Activated CD4-positive, alpha-beta memory T cell treated with anti-CD3 and anti-CD28 coated beads for 36 hours (primary cell): Measurements from ENCODE around the gene NAALADL2. TPM values are rescaled to one million over a fixed set of nuclear protein-coding genes. Genes with fewer than 3 reads are reported as not detected.

Experiments
- CTCF ChIA-PET: fragments of 350-600 bp; sonication (Branson Sonifier 250); formaldehyde crosslinking; loops from one replicate; lab custom pipeline; 2021; ENCODE audit warnings: antibody characterized with exemption, inconsistent platforms; lab: Charles Lee
- POLR2A ChIA-PET: fragments of 350-600 bp; sonication (Branson Sonifier 250); formaldehyde crosslinking; loops from one replicate; lab custom pipeline; 2021; ENCODE audit warnings: antibody characterized with exemption; lab: Charles Lee
- DNase-seq: peaks from one replicate; pipeline ENCODE4 v3.0.0-alpha.2; 2020
- H3K27ac Mint-ChIP-seq: one replicate; pipeline ENCODE4 v1.8.0; 2021; ENCODE audit warnings: mixed read lengths
- H3K27me3 Mint-ChIP-seq: one replicate; pipeline ENCODE4 v1.8.0; 2021; ENCODE audit warnings: mixed read lengths
- H3K36me3 Mint-ChIP-seq: one replicate; pipeline ENCODE4 v1.8.0; 2021; ENCODE audit warnings: mixed read lengths
- H3K4me1 Mint-ChIP-seq: one replicate; pipeline ENCODE4 v1.8.0; 2021; ENCODE audit warnings: low read depth, mixed read lengths
- H3K4me3 Mint-ChIP-seq: one replicate; pipeline ENCODE4 v1.8.0; 2021; ENCODE audit warnings: mild to moderate bottlenecking, mixed read lengths
- H3K9me3 Mint-ChIP-seq: one replicate; pipeline ENCODE4 v1.8.0; 2021; ENCODE audit warnings: mixed read lengths
- intact Hi-C: fragments of 100-400 bp; cut with micrococcal nuclease; formaldehyde crosslinking; loops from one replicate; pipeline ENCODE4 v1.15.1; 2023
- total RNA-seq, 2 experiments: library from RNA; stranded (reverse); gene quantifications; one replicate each; pipeline ENCODE4 v1.2.3, GENCODE V29; 2021

NAALADL2 gene
- total RNA-seq, 2 experiments from 2014 or later = not detected

DNA sequence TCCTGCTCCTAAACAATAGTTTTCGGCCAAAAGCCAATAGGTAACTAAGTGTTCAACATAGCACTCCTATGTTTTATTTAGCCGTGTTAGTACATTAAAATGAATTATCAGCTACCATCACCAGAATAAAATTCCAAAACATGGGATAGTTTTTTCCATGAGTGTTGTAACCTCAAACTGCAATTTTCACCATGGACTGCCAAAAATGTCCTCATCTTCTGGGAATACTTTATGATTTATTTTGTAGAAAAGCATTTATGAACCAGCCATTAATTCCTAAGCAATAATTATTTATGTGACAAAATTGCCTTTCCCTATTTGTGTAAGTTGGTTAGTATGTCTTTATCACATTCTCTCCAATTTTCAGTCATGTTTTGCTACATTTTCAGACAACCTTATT is 438.1 kb downstream of the NAALADL2 start:
- intact Hi-C loops = no loop called here
- CTCF ChIA-PET = no interaction called here
- Mint-ChIP-seq H3K4me3 (no peak overlapping the region), H3K27ac (no peak overlapping the region), H3K36me3 (no peaks in the 10 kb centered on the region), H3K27me3 (no peaks in the 10 kb centered on the region), H3K4me1 (no peaks in the 10 kb centered on the region), H3K9me3 (peaks cover 4% of the 10 kb centered on the region)
- POLR2A ChIA-PET = no interaction called here
- DNase-seq = no peak

DNA sequence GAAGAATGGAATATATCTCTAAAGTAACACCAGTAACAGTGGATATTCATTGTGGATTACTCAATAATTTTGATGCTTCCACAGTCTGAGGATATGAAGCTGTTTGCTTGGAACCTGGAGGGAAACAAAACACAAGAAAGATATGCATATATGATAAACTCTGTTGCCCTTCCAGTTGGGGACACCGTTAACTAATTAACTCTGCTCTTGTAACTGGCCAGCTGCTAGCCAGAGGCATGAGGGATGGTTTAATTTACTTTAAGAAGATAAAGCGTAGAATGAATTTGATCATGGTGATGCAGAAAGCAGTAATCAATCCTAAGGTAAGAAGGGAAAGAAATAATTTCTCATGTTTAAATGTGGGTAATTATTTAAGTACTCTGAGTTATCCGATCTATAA is 442.6 kb downstream of the NAALADL2 start:
- DNase-seq = no peak
- no peak overlapping the region for H3K27ac Mint-ChIP-seq
- CTCF ChIA-PET = no interaction called here
- intact Hi-C loops = no loop called here
- POLR2A ChIA-PET = no interaction called here
- no peak overlapping the region for H3K4me3 Mint-ChIP-seq
- no peaks in the 10 kb centered on the region for H3K4me1 Mint-ChIP-seq
- no peaks in the 10 kb centered on the region for H3K27me3 Mint-ChIP-seq
- peaks cover 4% of the 10 kb centered on the region for H3K9me3 Mint-ChIP-seq
- no peaks in the 10 kb centered on the region for H3K36me3 Mint-ChIP-seq

DNA sequence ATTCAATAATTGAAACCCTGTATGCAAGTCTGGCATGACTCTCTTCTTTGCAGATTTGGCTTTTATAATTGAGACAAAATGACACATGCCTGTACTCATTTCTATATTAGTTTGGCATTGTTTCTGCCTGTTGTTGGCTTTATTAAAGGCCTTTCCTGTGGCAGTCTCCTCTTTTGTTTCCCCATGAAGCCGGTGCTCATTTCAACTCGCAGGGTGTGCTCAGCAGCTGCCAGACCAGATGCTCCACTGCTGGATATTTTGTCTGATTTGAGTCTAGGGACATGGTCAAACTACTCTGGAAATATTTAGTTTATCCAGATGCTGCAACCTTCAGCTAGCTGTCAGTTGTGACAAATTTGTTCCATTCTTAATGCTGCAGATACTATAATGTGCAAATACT is 445.3 kb downstream of the NAALADL2 start:
- Mint-ChIP-seq H3K9me3 (peaks cover 3% of the 10 kb centered on the region), H3K4me3 (no peak overlapping the region), H3K27me3 (no peaks in the 10 kb centered on the region), H3K36me3 (no peaks in the 10 kb centered on the region), H3K27ac (no peak overlapping the region), H3K4me1 (no peaks in the 10 kb centered on the region)
- CTCF ChIA-PET = no interaction called here
- POLR2A ChIA-PET = no interaction called here
- no peak for DNase-seq
- intact Hi-C loops = no loop called here

DNA sequence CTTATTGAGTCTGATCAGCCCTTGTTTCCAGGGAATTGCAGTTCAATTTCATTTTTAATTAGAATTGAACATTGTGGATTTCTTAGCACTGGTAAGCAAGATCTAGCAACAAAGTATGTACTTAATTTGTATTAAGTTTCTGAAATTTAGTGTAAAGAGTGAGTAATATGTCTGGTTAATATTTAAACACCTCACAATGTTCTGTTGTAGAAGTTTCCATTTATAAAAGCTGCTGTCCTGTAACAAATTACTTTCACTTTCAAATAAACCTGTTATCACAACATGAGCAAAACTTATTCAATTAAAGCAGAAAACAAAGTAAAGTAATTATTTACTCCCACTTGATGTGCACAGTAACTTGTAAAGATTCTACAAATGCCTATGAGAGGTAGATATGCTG is 448.5 kb downstream of the NAALADL2 start:
- H3K4me3 Mint-ChIP-seq = no peak overlapping the region
- H3K9me3 Mint-ChIP-seq = no peaks in the 10 kb centered on the region
- ChIA-PET POLR2A (no interaction called here), CTCF (no interaction called here)
- no peaks in the 10 kb centered on the region for H3K4me1 Mint-ChIP-seq
- no peak for DNase-seq
- no peaks in the 10 kb centered on the region for H3K27me3 Mint-ChIP-seq
- intact Hi-C loops = no loop called here
- H3K27ac Mint-ChIP-seq = no peak overlapping the region
- H3K36me3 Mint-ChIP-seq = no peaks in the 10 kb centered on the region

DNA sequence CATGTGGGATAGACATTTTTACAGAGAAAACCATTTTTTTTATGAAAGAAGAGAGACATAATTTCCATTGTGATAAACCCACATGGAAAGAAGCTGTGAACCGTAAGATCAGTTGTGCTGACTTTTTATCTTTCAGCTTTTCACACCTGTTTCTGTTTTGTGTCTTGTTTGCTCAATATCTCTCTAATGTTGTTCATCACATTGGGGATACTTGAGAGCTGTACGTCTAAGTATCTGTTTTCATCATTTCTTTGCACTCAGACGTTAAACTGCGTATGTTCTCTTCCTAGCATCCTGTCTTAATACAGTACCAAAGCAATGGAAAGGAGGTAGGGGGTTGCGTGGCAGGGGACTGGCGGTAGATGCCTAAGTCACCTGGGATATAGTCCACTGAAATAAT is 449.0 kb downstream of the NAALADL2 start:
- POLR2A ChIA-PET = no interaction called here

DNA sequence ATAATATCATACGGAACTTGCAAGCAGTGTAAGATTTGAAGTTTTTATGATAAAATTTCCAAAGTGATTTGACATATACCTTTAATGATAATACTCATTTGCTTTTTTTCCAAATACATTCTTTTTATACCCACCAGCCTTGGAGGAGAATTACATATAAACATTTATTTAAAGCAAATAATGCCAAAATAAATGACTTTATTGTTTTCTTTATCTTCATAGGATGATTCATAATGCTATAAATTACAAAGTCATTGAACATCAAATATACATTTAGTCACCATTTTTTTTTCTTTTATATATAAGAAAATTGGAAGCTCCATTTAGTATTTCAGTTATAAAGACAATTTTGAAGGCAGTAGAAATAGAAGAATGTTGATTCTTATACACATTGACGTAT is 450.9 kb downstream of the NAALADL2 start:
- no peaks in the 10 kb centered on the region for H3K9me3 Mint-ChIP-seq
- H3K36me3 Mint-ChIP-seq = no peaks in the 10 kb centered on the region
- H3K27ac Mint-ChIP-seq = no peak overlapping the region
- ChIA-PET POLR2A (no interaction called here), CTCF (no interaction called here)
- DNase-seq = no peak
- no peaks in the 10 kb centered on the region for H3K4me1 Mint-ChIP-seq
- no peaks in the 10 kb centered on the region for H3K27me3 Mint-ChIP-seq
- intact Hi-C loops = no loop called here
- H3K4me3 Mint-ChIP-seq = no peak overlapping the region

More for the DNA sequence above, 449.0 kb downstream of the NAALADL2 start:
- H3K27ac Mint-ChIP-seq = no peak overlapping the region
- no peaks in the 10 kb centered on the region for H3K4me1 Mint-ChIP-seq
- H3K9me3 Mint-ChIP-seq = no peaks in the 10 kb centered on the region
- intact Hi-C loops = no loop called here
- no peaks in the 10 kb centered on the region for H3K27me3 Mint-ChIP-seq
- H3K36me3 Mint-ChIP-seq = no peaks in the 10 kb centered on the region
- CTCF ChIA-PET = no interaction called here
- H3K4me3 Mint-ChIP-seq = no peak overlapping the region
- DNase-seq = no peak

DNA sequence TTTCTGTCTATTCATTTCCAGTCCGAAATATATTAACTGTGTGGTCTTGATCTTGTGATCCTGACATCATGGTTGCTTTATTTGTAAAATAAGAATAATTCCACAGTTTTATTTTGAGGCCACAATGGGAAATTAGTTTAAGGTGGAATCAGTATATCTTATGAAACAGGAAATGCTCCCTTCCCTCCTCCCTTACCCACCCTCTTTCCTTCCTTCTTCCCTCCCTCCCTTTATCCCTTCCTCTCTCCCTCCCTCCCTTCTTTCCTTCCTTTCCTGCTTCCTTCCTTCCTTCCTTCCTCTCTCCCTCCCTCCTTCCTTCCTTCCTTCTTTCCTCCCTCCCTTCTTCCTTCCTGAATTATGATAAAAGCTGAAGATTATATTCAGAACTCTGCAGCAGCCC is 452.3 kb downstream of the NAALADL2 start:
- ChIA-PET CTCF (no interaction called here), POLR2A (no interaction called here)
- H3K27me3 Mint-ChIP-seq = no peaks in the 10 kb centered on the region
- intact Hi-C loops = no loop called here
- H3K27ac Mint-ChIP-seq = no peak overlapping the region
- H3K4me1 Mint-ChIP-seq = no peaks in the 10 kb centered on the region
- no peak overlapping the region for H3K4me3 Mint-ChIP-seq
- H3K36me3 Mint-ChIP-seq = no peaks in the 10 kb centered on the region
- H3K9me3 Mint-ChIP-seq = no peaks in the 10 kb centered on the region
- DNase-seq = no peak

DNA sequence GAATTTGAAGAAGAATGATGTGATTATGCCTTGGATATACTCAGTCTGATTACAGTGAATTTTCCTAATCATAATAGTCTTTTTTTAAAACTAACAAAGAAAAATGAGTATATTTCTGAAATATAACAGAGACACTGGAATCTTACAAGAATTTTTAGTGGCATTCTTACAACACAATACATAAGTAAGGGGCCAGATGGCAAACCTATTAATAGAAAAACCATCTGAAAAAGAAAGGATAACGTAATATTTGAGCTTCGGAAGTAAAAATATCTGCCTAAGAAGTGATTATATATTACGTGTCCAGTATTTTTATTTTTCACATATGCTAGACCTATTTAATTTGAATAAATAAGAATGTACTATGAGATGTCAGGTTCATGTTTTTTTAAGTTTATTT is 452.8 kb downstream of the NAALADL2 start:
- no peaks in the 10 kb centered on the region for H3K4me1 Mint-ChIP-seq
- intact Hi-C loops = no loop called here
- ChIA-PET CTCF (no interaction called here), POLR2A (no interaction called here)
- no peak overlapping the region for H3K27ac Mint-ChIP-seq
- H3K36me3 Mint-ChIP-seq = no peaks in the 10 kb centered on the region
- no peaks in the 10 kb centered on the region for H3K9me3 Mint-ChIP-seq
- DNase-seq = no peak
- H3K27me3 Mint-ChIP-seq = no peaks in the 10 kb centered on the region
- H3K4me3 Mint-ChIP-seq = no peak overlapping the region

DNA sequence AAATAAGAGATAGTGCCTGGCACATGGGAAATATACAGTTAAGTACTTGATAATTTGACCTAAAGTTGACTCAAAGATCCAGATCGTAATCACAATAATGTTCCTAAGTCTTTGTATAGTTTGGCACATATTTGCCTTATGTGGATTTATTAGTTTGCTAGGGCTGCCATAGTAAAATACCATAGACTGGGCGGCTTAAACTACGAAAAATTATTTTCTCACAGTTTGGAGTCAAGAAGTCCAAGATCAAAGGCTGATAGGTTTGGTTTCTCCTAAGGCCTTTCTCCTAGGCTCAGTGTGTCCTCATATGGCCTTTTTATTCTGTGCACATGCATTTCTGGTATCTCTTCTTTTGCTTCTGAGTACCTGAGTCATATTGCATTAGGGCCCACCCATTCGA is 453.7 kb downstream of the NAALADL2 start:
- Mint-ChIP-seq H3K27ac (no peak overlapping the region), H3K9me3 (no peaks in the 10 kb centered on the region), H3K4me1 (no peaks in the 10 kb centered on the region), H3K27me3 (no peaks in the 10 kb centered on the region), H3K4me3 (no peak overlapping the region), H3K36me3 (no peaks in the 10 kb centered on the region)
- ChIA-PET CTCF (interaction anchor here (0.7 kb wide), 1 partner anchor 901 kb away, joined by 3 read pairs; no protein-coding TSS in a partner anchor), POLR2A (no interaction called here)
- no peak for DNase-seq
- intact Hi-C loops = no loop called here

DNA sequence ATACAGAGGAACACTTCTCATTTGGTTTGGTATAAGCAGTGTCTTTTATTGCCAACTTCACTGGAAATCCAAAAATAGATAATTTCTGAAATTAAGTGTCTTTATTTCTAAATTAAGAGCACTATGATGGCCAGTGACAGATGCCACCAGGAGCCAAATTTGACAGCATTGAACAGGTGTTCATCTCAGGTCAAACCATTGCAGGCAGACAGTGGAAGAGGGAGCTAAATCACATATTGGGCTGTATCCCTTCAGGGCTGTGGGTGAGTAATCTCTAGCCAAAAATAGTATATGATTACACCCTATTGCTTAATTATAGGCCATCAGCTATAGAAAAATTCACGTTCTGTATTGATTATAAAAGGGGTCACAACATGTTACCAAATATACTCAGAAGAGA is 457.7 kb downstream of the NAALADL2 start:
- POLR2A ChIA-PET = no interaction called here
- H3K27me3 Mint-ChIP-seq = no peaks in the 10 kb centered on the region
- CTCF ChIA-PET = no interaction called here

DNA sequence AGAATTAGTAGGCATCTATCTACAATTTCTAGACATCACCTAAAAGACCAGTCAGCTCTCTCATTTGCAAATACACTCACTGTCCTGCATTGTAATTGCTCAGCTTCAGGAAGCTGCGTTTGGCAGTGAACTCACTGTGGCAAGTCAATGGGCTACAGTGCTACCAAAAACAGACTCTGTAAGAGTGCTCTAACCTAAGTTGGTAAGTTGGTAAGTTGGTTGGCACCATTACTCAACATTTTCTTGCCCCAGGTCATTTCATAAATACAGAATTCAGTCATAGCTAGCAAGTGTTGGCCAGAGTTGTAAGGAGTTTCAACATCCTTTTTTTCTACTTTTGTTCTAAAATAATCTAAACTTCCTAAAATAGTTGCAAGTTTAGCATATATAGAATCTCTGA is 466.3 kb downstream of the NAALADL2 start:
- ChIA-PET POLR2A (no interaction called here), CTCF (no interaction called here)
- intact Hi-C loops = no loop called here
- Mint-ChIP-seq H3K4me3 (no peak overlapping the region), H3K27ac (no peak overlapping the region), H3K36me3 (no peaks in the 10 kb centered on the region), H3K4me1 (no peaks in the 10 kb centered on the region), H3K27me3 (no peaks in the 10 kb centered on the region), H3K9me3 (peaks cover 16% of the 10 kb centered on the region)
- DNase-seq = no peak

More for the DNA sequence above, 457.7 kb downstream of the NAALADL2 start:
- H3K4me3 Mint-ChIP-seq = no peak overlapping the region
- intact Hi-C loops = no loop called here
- DNase-seq = no peak
- H3K9me3 Mint-ChIP-seq = peaks cover 3% of the 10 kb centered on the region
- no peaks in the 10 kb centered on the region for H3K36me3 Mint-ChIP-seq
- H3K27ac Mint-ChIP-seq = no peak overlapping the region
- no peaks in the 10 kb centered on the region for H3K4me1 Mint-ChIP-seq

DNA sequence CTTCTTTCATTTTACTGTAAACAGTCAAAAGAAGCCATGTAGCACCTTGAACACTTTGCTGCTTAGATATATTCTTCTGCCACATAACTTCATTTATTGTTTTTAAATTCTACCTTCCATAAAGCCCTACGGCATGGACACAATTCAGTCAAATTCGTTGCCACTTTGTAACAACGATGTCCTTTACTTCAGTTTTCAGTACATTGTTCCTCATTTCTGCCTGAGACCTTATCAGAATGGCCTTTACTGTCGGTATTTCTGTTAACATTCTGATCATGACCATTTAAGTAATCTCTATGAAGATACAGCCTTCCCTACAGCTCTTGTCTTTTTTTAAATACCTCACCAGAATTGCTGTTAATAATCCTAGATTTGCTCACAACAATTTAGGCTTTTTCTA is 466.9 kb downstream of the NAALADL2 start:
- CTCF ChIA-PET = no interaction called here
- POLR2A ChIA-PET = no interaction called here
- no peak overlapping the region for H3K4me3 Mint-ChIP-seq
- peaks cover 19% of the 10 kb centered on the region for H3K9me3 Mint-ChIP-seq
- no peak overlapping the region for H3K27ac Mint-ChIP-seq
- H3K27me3 Mint-ChIP-seq = no peaks in the 10 kb centered on the region
- H3K4me1 Mint-ChIP-seq = no peaks in the 10 kb centered on the region
- no peaks in the 10 kb centered on the region for H3K36me3 Mint-ChIP-seq
- DNase-seq = no peak
- intact Hi-C loops = no loop called here

DNA sequence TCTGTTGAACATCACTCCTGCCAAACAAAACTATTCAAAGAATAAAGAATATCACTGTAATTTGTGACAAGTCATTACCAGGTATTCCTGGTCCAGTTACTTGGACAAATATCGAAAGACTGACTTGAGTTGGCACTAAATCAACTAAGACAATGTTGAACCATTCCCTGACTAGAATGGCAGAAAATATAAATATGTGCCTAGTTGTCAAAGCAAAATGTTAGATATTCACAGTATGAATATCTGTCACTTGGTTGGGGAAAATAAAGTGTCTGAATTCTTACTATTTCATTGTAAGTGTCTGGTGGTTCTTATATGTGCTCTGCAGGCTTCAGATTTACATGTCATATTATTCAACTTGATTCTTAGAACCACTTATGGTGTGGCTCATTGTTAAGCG is 470.2 kb downstream of the NAALADL2 start:
- H3K4me1 Mint-ChIP-seq = no peaks in the 10 kb centered on the region
- intact Hi-C loops = no loop called here
- no peaks in the 10 kb centered on the region for H3K27me3 Mint-ChIP-seq
- H3K4me3 Mint-ChIP-seq = no peak overlapping the region
- CTCF ChIA-PET = no interaction called here
- H3K9me3 Mint-ChIP-seq = peaks cover 17% of the 10 kb centered on the region
- no peaks in the 10 kb centered on the region for H3K36me3 Mint-ChIP-seq
- DNase-seq = no peak
- POLR2A ChIA-PET = no interaction called here
- no peak overlapping the region for H3K27ac Mint-ChIP-seq

DNA sequence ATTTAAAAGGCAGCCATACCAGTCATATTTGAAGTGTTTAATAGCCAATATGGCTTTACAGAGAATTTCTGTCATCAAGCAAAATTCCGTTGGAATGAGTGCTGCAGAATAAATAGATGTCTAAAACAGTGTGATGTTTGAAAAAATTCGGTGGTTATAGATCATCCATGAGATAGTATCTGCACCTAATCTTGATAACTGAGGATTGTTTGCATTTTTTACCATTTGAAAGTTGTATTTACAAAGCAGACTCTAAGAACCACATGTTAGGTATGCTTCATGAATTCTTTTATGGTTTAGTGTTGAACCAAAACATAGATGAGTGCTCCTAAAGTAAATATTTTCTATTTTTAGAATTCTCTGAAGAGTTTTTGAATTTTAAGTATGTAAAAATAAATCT is 476.1 kb downstream of the NAALADL2 start:
- H3K4me3 Mint-ChIP-seq = no peak overlapping the region

More for the DNA sequence above, 476.1 kb downstream of the NAALADL2 start:
- H3K27me3 Mint-ChIP-seq = no peaks in the 10 kb centered on the region
- intact Hi-C loops = no loop called here
- H3K9me3 Mint-ChIP-seq = peaks cover 5% of the 10 kb centered on the region
- POLR2A ChIA-PET = no interaction called here
- H3K4me1 Mint-ChIP-seq = no peaks in the 10 kb centered on the region
- no peaks in the 10 kb centered on the region for H3K36me3 Mint-ChIP-seq
- DNase-seq = no peak
- CTCF ChIA-PET = no interaction called here
- H3K27ac Mint-ChIP-seq = no peak overlapping the region
